Measurements from ENCODE around the gene ROBO1.

DNA sequence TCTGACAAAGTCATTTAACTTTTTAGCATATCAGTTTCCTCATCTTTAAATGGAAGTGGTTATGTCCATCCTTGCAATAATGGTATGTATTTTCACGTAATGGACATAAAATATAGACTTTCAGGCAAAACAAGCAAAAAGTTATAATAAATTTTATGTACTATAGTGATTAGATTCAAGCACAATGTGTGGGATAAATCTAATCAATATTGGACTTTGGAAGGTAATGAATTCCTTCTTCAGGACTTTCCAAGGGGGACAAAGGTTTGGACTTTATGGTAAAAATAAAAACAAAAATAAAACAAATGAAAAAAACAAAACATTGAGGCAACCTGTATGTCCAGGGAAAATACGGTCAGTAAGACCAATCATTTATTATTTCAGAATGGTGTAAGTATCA, 357.7 kb downstream of the ROBO1 start:
- TF ChIP-seq, protein P1, sequence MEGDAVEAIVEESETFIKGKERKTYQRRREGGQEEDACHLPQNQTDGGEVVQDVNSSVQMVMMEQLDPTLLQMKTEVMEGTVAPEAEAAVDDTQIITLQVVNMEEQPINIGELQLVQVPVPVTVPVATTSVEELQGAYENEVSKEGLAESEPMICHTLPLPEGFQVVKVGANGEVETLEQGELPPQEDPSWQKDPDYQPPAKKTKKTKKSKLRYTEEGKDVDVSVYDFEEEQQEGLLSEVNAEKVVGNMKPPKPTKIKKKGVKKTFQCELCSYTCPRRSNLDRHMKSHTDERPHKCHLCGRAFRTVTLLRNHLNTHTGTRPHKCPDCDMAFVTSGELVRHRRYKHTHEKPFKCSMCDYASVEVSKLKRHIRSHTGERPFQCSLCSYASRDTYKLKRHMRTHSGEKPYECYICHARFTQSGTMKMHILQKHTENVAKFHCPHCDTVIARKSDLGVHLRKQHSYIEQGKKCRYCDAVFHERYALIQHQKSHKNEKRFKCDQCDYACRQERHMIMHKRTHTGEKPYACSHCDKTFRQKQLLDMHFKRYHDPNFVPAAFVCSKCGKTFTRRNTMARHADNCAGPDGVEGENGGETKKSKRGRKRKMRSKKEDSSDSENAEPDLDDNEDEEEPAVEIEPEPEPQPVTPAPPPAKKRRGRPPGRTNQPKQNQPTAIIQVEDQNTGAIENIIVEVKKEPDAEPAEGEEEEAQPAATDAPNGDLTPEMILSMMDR (IDR thresholded peaks at IDR 0.05) = no peak
- TF ChIP-seq POLR2A (IDR thresholded peaks at IDR 0.05) = no peak

Measured in vagina (tissue), 2 donors.